OCI-LY1 (cell line): Measurements from ENCODE around the gene UQCR11.
A peak's percentile ranks its signal among the peaks of the same experiment; 100 is the strongest.

Source experiments
- H2AFZ ChIP-seq: fragments of 200-600 bp; sonication (generic), shearing (Covaris generic); 2 replicates; pipeline ENCODE4 v1.6.0; 2014; ENCODE audit warnings: antibody characterized with exemption, mild to moderate bottlenecking, low read length
- H3F3A ChIP-seq: fragments of 200-600 bp; sonication (generic), shearing (Covaris generic); 2 replicates; pipeline ENCODE4 v1.6.0; 2014; ENCODE audit warnings: mild to moderate bottlenecking, antibody characterized with exemption, low read length, moderate library complexity; ENCODE audit not compliant: insufficient read depth
- H3K27ac ChIP-seq: fragments of 200-600 bp; sonication (generic); 2 replicates; pipeline ENCODE4 v1.5.1; 2014; ENCODE audit warnings: low read length, mixed run types, mild to moderate bottlenecking, low read depth; ENCODE audit not compliant: poor library complexity, severe bottlenecking
- H3K27me3 ChIP-seq: fragments of 200-600 bp; sonication (generic); 2 replicates; pipeline ENCODE4 v1.6.0; 2014; ENCODE audit warnings: antibody characterized with exemption, mild to moderate bottlenecking, low read length, moderate library complexity; ENCODE audit not compliant: insufficient read depth
- H3K36me3 ChIP-seq: fragments of 200-600 bp; sonication (generic); 2 replicates; pipeline ENCODE4 v1.6.1; 2014; ENCODE audit warnings: mild to moderate bottlenecking, antibody characterized with exemption, low read length, moderate library complexity, mixed read lengths; ENCODE audit not compliant: insufficient read depth
- H3K4me1 ChIP-seq: fragments of 200-600 bp; sonication (generic); 2 replicates; pipeline ENCODE4 v1.5.1; 2014; ENCODE audit warnings: mild to moderate bottlenecking, low read length, moderate library complexity; ENCODE audit not compliant: insufficient read depth, severe bottlenecking
- H3K4me2 ChIP-seq: fragments of 200-600 bp; sonication (generic), shearing (Covaris generic); 2 replicates; pipeline ENCODE4 v1.6.1; 2014; ENCODE audit warnings: low read length
- H3K4me3 ChIP-seq: fragments of 200-600 bp; sonication (generic); 2 replicates; pipeline ENCODE4 v1.5.1; 2014; ENCODE audit warnings: low read length, low read depth, mild to moderate bottlenecking, mixed read lengths; ENCODE audit not compliant: poor library complexity, severe bottlenecking
- H3K79me2 ChIP-seq: fragments of 200-600 bp; shearing (Covaris generic); 2 replicates; pipeline ENCODE4 v1.6.1; 2016; ENCODE audit warnings: mixed run types, low read length, mixed read lengths; ENCODE audit not compliant: insufficient read depth
- H3K9ac ChIP-seq: fragments of 200-600 bp; sonication (generic), shearing (Covaris generic); 2 replicates; pipeline ENCODE4 v1.6.1; 2014; ENCODE audit warnings: mild to moderate bottlenecking, low read length, mixed read lengths
- H3K9me2 ChIP-seq: fragments of 200-600 bp; sonication (generic), shearing (Covaris generic); 2 replicates; pipeline ENCODE4 v1.6.1; 2014; ENCODE audit warnings: low read depth, mild to moderate bottlenecking, low read length, mixed read lengths
- H3K9me3 ChIP-seq: fragments of 200-600 bp; shearing (Covaris generic); 2 replicates; pipeline ENCODE4 v1.6.1; 2014; ENCODE audit warnings: low read length, mixed read lengths
- H4K20me1 ChIP-seq: fragments of 200-600 bp; sonication (generic), shearing (Covaris generic); 2 replicates; pipeline ENCODE4 v1.6.0; 2016; ENCODE audit warnings: mild to moderate bottlenecking, low read length; ENCODE audit not compliant: insufficient read depth
- CTCF ChIP-seq: fragments of 200-600 bp; sonication (generic), shearing (Covaris generic); IDR thresholded peaks from 2 replicates; pipeline ENCODE4 v1.5.1; 2017; ENCODE audit warnings: mild to moderate bottlenecking, antibody characterized with exemption, low read length, moderate library complexity, mixed read lengths
- EZH2 ChIP-seq: fragments of 200-600 bp; sonication (generic), shearing (Covaris generic); IDR thresholded peaks from 2 replicates; pipeline ENCODE4 v1.8.0; 2017; ENCODE audit warnings: borderline replicate concordance, mixed run types, mild to moderate bottlenecking, antibody characterized with exemption, low read length, moderate library complexity, mixed read lengths

UQCR11 gene

GRCh38 chr19:1568320-1569019 is 36.8 kb downstream of the UQCR11 start, which contains the start of gene MEX3D:
Gene MEX3D, minus strand, starts transcription at chr19:1568325. Its CDS starts 267 bp downstream, at chr19:1568058.
- no peaks in the 10 kb centered on the region for H3K36me3 ChIP-seq
- peak within 1 kb of the TSS; percentile 92 for H3K4me2 ChIP-seq
- H3K9me2 ChIP-seq: no peaks in the 10 kb centered on the region
- no peaks in the 10 kb centered on the region for H3K79me2 ChIP-seq
- H3K9me3 ChIP-seq: no peaks in the 10 kb centered on the region
- H3K4me1 ChIP-seq: peaks cover 12% of the 10 kb centered on the region
- peak within 1 kb of the TSS; percentile 66 for H3K9ac ChIP-seq
- H4K20me1 ChIP-seq: no peaks in the 10 kb centered on the region
- H3K4me3 ChIP-seq: peak within 1 kb of the TSS; percentile 75
- H3F3A ChIP-seq: no peaks in the 10 kb centered on the region
- no peak for TF ChIP-seq CTCF
- no peak for TF ChIP-seq EZH2
- H3K27ac ChIP-seq: no peak within 1 kb of the TSS
- no peaks in the 10 kb centered on the region for H3K27me3 ChIP-seq
- H2AFZ ChIP-seq: no peak within 1 kb of the TSS

- H3K79me2 ChIP-seq: no peaks in the 10 kb centered on the region
- H3K36me3 ChIP-seq: no peaks in the 10 kb centered on the region
These were observed 37.4 kb downstream of the UQCR11 start for GRCh38 chr19:1567848-1568227.

GRCh38 chr19:1567116-1567847 is 38.0 kb downstream of the UQCR11 start:
- Histone ChIP-seq H3K4me1 (peaks cover 12% of the 10 kb centered on the region), H3K27me3 (no peaks in the 10 kb centered on the region), H3K27ac (no peak overlapping the region), H3K9me3 (no peaks in the 10 kb centered on the region), H3K9ac (peak overlapping the region; percentile 66), H3K4me2 (peak overlapping the region; percentile 92), H2AFZ (no peak overlapping the region), H3K36me3 (no peaks in the 10 kb centered on the region), H3K4me3 (peak overlapping the region; percentile 75), H4K20me1 (no peaks in the 10 kb centered on the region), H3K9me2 (no peaks in the 10 kb centered on the region), H3F3A (no peaks in the 10 kb centered on the region), H3K79me2 (no peaks in the 10 kb centered on the region)
- no peak for TF ChIP-seq CTCF
- no peak for TF ChIP-seq EZH2

More at GRCh38 chr19:1567848-1568227, 37.4 kb downstream of the UQCR11 start:
- H3K9me3 ChIP-seq: no peaks in the 10 kb centered on the region
- no peaks in the 10 kb centered on the region for H3F3A ChIP-seq
- H4K20me1 ChIP-seq: no peaks in the 10 kb centered on the region
- no peak overlapping the region for H3K27ac ChIP-seq
- H3K4me3 ChIP-seq: no peak overlapping the region
- H3K4me1 ChIP-seq: peaks cover 12% of the 10 kb centered on the region
- H2AFZ ChIP-seq: no peak overlapping the region
- no peak for TF ChIP-seq CTCF
- no peak for TF ChIP-seq EZH2
- H3K4me2 ChIP-seq: no peak overlapping the region
- H3K9ac ChIP-seq: no peak overlapping the region
- H3K9me2 ChIP-seq: no peaks in the 10 kb centered on the region
- no peaks in the 10 kb centered on the region for H3K27me3 ChIP-seq
